RWPE1 (cell line): ENCODE measurements around the gene STAG1.
"Not testable (repeated sequence)": the region's sequence is repeated elsewhere in the genome, so short reads cannot be mapped to it uniquely, and the experiment has no call there.

Experiments
- CTCF ChIA-PET: fragments of 350-600 bp; sonication (Branson Sonifier 250); formaldehyde crosslinking; extraction: SDS; loops from one replicate; lab custom pipeline; 2021; lab: Yijun Ruan, JAX
- POLR2A ChIA-PET: fragments of 400-600 bp; formaldehyde crosslinking; extraction: SDS; loops from one replicate; lab custom pipeline; 2020; ENCODE audit warnings: antibody characterized with exemption; ENCODE audit not compliant: low non-redundant PET; lab: Yijun Ruan, JAX
- DNase-seq: peaks from one replicate; pipeline ENCODE4 v3.0.0; 2012; ENCODE audit warnings: low spot score
- H3K27ac ChIP-seq: fragments of 450-650 bp; 2 replicates; pipeline ENCODE4 v1.5.1; 2017
- CTCF ChIP-seq: fragments of 450-650 bp; conservative IDR thresholded peaks from 2 replicates; pipeline ENCODE4 v1.5.1; 2017; ENCODE audit warnings: low read depth, mild to moderate bottlenecking

Gene STAG1

GRCh38 chr3:136377508-136377907, 374.7 kb downstream of the STAG1 start:
- no peak for TF ChIP-seq CTCF
- ChIA-PET CTCF (interaction anchor here (0.6 kb wide), 1 partner anchor 375 kb away, joined by 3 read pairs; the partner anchor contains the start of gene STAG1), POLR2A (no interaction called here)
- H3K27ac ChIP-seq, result no peak overlapping the region
- DNase-seq, result no peak

GRCh38 chr3:136375800-136376199, 376.4 kb downstream of the STAG1 start:
- CTCF ChIA-PET, DNase-seq, POLR2A ChIA-PET, H3K27ac ChIP-seq: not testable (repeated sequence)

GRCh38 chr3:136366289-136366688, 385.9 kb downstream of the STAG1 start:
- no peak for TF ChIP-seq CTCF
- no peak overlapping the region for H3K27ac ChIP-seq

GRCh38 chr3:136353461-136353860, 398.7 kb downstream of the STAG1 start:
- TF ChIP-seq CTCF, result no peak
- ChIA-PET POLR2A (no interaction called here), CTCF (no interaction called here)
- no peak overlapping the region for H3K27ac ChIP-seq
- DNase-seq, result no peak

More at GRCh38 chr3:136366289-136366688, 385.9 kb downstream of the STAG1 start:
- ChIA-PET POLR2A (interaction anchor here (0.5 kb wide), 1 partner anchor 386 kb away, joined by 3 read pairs; the partner anchor contains the start of gene STAG1), CTCF (interaction anchor here (1.8 kb wide), 1 partner anchor 26 kb away, joined by 5 read pairs; no protein-coding TSS in a partner anchor)
- no peak for DNase-seq

GRCh38 chr3:136351905-136352304, 400.3 kb downstream of the STAG1 start:
- H3K27ac ChIP-seq, result no peak overlapping the region
- ChIA-PET CTCF (interaction anchor here (0.6 to 1.0 kb wide), 3 partner anchors 10 to 467 kb away, joined by 3 to 4 read pairs (median 3); no protein-coding TSS in a partner anchor), POLR2A (no interaction called here)
- DNase-seq, result no peak
- TF ChIP-seq CTCF, result no peak

- ChIA-PET CTCF (interaction anchor here (0.6 to 1.0 kb wide), 3 partner anchors 10 to 153 kb away, joined by 3 to 4 read pairs (median 4); no protein-coding TSS in a partner anchor), POLR2A (no interaction called here)
- no peak overlapping the region for H3K27ac ChIP-seq
- TF ChIP-seq CTCF, result no peak
- no peak for DNase-seq
Observed at GRCh38 chr3:136351351-136351750, 400.8 kb downstream of the STAG1 start.

- POLR2A ChIA-PET, result no interaction called here
- peak overlapping the region; percentile 57 for H3K27ac ChIP-seq
- no peak for DNase-seq
- no peak for TF ChIP-seq CTCF
- CTCF ChIA-PET, result interaction anchor here (0.6 kb wide), 2 partner anchors 26 to 33 kb away, joined by 3 to 4 read pairs; no protein-coding TSS in a partner anchor
Observed at GRCh38 chr3:136350557-136350956, 401.6 kb downstream of the STAG1 start.
